Activated CD4-positive, alpha-beta T cell treated with anti-CD3 and anti-CD28 coated beads for 24 hours (primary cell): ENCODE results near the gene CBFA2T3.
A peak's percentile ranks its signal among the peaks of the same experiment; 100 is the strongest.
"Not testable (repeated sequence)": the region's sequence is repeated elsewhere in the genome, so short reads cannot be mapped to it uniquely, and the experiment has no call there.

ENCODE experiments used
- DNase-seq, 2 donors: peaks; one replicate each; pipeline ENCODE4 v3.0.0-alpha.2; 2020; ENCODE audit warnings: low read depth in 2 of 2

Gene CBFA2T3

DNA sequence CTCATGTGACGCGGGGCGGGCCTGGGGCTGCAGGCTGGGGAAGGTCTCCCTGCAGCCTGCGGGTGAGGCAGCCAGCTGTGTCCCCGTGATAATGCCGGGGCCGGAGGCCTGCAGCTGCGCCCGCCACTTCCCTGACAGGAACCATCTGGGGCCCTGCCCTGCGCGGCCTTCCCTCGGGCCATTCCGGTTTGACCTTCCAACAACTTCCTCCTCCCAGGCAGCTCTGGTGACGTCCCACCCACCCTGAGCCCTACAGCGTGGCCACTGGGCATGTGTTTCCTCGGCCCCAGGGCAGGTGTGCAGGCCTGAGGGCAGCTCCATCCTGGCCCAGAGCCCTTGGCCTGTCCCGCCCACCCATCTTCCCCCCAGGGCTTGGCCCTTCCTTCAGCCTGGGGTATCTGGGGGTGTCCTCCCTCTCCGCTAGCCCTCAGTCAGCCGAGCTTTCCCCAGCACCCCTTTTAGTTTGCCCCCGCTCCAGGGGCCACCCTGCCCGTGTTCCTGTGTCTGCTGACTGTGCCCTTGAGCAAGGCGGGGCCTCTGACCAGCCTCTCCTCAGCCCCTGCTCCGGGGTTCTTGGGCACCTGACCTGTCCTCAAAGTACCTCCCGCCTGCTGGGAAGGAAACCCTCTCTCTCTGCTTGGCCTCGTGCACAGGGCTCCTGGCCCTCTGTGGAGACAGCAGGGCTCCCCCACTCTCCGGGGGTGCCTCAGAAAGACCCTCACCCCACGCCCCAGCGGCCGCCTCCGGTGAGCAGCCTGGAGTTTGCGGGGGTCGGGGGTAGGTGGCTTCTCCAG is at the start of gene CBFA2T3:
CBFA2T3 (minus strand) TSS at position 190 of the 794 bp plus-strand sequence. CDS start 400 bp downstream, outside the sequence.
- DNase-seq, result no peak

DNA sequence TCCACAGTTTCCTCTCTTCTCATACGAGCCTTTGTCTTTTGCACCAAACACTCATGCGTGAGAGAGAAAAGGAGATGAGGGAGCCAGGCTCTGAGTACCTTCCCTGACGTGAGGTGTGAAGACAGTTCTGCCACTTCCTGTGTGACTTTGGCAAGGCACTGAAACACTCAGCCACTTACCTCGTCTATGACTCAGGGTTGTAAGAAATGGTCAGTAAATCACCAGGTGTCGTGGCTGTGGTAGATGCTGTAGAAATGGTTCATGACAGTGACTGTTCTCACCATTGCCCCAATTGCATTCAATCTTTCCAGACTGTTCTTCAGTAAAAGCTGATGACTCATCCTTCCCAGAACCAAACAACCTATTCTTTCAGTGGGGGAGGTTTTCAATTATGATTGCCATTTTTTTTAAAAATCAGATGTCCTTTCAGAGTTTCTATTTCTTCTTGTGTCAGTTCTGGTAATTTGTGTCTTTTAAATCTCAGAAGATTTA is 49.2 kb upstream of the CBFA2T3 start:
- DNase-seq, result peak; percentile 22 to 33

DNA sequence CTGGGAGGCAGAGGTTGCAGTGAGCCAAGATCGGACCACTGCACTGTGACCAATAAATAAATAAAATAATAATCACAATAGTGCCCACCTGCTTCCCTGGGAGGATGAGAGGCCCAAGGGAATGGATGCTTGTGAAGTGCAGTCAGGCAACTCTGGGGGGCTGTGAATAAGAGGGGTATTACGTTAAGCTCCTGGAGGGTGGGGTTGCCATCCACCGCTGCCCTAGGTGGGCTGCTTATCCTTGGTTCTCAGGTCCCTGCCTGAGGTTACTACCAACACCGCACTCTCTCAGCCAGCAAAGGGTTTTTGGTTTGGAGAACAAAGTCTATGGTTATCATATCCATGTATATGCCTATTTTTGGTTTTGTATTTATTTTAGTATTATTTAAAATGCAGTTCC is 48.6 kb upstream of the CBFA2T3 start:
- DNase-seq, result no peak

DNA sequence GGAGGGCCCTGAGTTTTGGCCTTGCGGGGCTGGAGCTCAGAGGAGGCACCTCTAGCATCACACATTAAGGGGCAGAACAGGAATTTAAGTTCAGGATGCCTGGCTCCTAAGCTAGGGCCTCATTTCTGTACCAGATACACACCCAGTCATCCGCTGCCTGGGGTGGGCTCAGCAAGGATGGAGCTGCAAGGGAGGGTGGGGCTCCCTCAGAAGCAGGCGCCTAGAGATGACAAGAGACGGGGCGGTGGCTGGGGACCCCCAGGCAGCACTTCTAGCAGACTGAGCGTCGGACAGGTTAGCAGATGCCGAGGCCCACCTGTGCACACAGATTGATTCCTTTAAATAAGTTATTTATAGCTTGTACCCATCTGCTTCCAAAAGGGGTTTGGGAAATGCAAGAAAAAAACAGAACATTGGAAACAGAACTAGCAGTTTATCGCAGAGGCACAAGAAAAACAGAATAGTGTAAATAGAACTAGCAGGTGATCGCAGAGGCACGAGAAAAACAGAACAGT is 47.6 kb upstream of the CBFA2T3 start:
- no peak for DNase-seq

DNA sequence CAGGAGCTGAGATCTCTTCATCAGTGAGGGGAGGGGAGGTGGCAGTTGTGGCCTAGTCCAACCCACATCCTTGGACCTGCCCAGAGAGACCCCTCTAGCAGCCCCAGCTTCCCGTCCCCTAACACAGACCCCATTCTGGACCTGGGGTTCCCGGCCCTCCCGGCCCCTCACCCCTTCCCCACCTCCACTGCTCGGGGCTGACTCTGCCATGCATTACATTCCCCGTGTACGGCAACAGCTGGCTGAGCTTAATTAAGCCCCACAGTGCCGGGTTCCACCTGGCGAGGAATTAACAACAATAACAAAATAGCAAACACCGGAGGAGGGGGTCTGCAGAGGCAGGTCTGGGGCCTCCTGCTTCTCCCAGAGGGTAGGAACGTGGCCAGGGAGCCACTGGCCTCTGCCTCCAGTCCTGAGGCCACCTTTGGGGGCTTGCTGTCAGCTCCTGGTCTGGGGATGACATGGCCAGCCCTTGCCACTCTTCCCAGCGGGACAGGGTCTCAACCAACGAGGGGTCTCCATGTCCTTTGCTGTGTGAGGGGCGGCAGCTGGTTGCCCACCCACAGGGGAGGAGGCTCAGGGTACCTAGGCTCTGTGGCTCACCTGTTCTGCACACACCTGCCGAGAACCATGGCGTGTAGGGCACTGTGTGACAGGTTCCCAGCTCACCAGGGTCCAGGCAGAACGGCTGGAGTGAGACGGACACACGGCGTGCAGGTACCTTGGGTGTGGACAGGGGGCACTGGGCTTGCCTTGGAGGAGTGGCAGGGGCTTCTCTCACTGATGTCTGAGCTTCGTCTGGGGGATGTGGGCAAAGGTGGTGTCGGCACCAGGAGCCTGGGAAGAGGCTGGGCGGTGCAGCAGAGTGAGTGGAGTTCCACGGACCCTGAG is 46.9 kb upstream of the CBFA2T3 start:
- no peak for DNase-seq

DNA sequence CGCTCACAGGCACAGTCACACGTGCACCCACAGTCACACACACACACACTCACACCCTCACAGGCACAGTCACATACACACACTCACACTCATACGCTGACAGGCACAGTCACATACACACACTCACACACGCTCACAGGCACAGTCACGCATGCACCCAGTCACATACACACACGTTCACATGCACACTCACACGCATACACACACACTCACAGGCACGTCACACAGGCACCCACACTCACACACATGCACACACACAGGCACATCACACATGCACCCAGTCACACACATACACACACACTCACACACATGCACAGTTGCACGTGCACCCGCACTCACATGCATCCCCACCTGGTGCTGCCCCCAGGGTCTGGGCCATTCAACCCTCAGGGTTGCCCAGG is 46.1 kb upstream of the CBFA2T3 start:
- no peak for DNase-seq

DNA sequence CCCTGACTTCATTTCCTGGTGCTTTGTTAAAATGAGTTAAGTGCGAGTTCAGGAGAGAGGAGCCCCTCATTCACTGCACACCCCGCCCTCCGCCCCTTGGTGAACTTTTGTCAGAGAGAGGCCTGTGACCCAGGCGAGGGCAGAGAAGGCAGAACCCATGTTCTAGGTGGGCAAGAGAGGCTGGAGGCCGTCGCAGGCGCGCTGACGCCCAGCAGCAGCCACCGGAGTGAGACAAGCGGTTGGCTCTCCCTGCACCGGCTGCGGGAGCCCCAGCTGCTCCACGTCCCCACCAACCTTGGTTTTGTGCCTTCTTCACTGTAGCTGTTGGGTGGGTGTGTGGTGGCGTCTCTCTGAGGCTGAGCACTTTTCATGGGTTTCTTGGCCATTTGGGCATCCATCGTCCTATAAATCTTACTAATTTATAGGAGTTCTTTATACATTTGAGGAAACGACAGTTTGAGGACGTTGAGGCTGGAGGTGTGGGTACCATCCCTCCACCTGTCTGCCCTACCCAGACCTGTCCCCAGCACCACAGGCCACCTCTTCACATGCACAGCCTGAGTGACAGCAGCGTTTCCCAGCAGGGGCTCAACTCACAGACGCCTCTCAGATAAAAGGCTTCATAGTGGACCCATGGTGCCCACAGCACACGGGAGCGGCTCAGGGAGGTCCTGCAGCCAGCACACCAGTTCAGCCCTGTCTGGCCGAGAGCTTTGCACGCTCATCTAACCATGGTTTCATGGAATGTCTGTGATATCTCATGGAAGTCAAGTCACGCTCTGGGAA is 45.2 kb upstream of the CBFA2T3 start:
- DNase-seq, result no peak

DNA sequence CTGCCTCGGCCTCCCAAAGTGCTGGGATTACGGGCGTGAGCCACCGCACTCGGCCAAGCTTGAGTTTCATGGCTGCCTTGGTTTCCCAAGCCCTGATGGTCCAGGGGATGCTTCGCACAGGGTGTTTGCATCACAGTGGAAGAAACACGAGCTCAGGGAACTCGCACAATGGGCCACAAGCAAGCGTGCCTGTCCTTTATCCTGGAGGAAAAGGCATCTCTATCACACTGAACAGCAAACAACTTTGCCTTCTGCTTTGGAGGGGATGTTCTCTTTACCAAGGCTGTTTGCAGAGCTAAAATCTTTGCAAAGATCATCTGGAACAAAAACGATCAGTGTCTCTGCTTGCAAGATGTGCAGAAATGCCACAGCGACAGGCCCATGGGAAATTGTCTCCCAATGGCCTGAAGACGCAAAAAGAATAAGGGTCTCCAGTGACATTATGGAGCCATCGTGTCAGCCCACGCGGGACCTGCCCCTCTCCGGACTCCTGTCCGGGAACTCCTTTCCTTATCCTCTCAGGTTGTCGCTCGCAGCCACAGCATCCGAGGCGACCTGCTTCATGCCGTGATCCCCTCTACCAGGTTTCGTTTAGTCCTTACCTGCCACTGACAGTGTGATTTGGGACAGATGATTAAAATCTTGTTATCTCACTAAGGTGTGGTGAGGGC is 44.1 kb upstream of the CBFA2T3 start:
- no peak for DNase-seq

DNA sequence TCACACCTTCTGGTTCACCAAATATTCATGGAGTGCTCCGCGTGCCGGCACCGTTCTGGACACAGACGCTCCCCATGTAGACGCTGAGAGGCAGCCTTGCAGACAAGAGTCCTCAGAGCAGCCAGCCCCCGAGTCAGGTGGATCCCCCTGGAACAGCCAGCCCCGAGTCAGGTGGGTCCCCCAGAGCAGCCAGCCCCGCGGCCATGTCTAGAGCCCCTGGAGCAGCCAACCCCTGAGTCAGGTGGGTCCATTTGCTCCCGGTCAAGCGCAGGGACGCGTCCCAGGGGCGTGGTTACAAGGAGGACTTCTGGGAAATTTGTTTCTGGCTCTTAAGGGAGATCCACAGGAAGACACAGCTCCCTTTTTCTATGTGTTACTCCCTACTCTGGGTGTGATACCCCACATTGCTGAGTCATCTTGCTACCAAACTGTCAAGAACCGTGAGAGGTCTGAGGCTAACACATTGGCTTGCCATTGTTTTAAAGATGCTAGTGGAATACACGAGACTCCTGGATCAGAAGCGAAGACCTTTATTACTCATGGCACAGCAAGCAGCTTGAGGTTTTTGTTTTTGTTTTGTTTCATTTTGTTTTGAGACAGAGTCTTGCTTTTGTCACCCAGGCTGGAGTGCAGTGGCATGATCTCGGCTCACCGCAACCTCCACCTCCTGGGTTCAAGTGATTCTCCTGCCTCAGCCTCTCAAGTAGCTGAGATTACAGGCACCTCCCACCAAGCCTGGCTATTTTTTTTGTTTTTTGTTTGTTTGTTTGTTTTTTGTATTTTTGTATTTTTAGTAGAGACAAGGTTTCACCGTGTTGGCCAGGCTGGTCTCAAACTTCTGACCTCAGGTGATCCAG is 43.3 kb upstream of the CBFA2T3 start:
- no peak for DNase-seq

DNA sequence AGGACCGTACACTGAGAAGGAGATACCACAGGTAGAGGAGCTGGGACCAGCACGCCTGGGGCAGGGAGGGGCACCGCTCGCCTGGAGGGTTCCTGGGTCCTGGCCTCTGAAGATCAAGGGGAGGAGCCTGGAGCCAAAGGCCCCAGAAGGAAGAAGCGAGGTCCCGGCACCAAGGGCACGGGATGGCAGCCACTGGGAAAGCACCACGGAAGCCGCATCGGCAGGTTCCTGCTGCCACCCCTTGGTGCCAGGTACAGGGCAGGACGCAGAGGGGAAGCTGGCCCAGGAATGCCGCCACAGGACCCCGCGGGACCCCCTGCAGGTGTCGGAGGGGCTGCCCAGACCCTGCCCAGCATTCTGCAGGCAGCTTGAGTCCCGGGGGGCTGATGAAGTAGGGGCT is 42.5 kb upstream of the CBFA2T3 start:
- DNase-seq, result no peak

DNA sequence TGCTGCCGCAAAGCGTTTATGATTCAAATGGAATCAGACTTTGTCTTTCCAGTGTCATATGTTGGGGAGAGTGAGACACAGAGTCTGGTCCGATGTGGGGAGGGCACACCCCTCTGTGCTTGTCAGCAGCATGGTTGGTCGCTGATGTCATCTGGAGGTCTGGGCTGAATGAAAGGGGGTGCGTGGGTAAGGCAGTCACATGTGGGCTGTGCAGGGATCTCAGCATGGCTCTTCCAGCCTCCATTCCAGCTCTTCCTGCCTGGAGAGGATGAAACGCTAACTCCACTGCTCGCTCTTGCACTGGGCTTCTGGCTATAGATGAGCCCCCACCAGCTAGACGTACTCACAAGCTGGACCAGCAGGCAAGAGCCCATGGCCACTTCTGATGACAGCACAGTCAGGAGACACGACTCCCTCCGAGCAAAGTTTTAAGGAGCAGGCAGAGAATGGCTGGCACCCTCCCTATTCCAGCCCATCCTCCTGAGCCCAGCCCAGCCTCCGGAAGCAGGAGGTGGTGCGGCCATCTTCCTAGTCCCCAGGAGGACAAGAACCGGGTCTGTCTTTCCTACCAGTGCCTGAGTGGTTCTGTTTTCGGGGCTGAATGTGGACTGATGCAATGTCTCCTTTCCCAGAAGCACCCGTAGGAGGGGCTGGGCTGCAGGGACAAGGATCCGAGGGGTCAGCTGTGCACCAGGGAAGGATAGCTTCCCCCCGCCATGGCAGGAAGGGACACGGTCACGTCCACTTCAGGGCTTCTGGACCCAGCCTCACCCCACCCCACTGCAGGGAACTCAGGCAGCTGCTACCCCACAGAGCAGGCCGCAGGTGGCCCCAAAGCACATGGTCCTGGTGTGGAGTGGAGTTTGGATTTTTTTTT is 41.5 kb upstream of the CBFA2T3 start:
- DNase-seq, result no peak

DNA sequence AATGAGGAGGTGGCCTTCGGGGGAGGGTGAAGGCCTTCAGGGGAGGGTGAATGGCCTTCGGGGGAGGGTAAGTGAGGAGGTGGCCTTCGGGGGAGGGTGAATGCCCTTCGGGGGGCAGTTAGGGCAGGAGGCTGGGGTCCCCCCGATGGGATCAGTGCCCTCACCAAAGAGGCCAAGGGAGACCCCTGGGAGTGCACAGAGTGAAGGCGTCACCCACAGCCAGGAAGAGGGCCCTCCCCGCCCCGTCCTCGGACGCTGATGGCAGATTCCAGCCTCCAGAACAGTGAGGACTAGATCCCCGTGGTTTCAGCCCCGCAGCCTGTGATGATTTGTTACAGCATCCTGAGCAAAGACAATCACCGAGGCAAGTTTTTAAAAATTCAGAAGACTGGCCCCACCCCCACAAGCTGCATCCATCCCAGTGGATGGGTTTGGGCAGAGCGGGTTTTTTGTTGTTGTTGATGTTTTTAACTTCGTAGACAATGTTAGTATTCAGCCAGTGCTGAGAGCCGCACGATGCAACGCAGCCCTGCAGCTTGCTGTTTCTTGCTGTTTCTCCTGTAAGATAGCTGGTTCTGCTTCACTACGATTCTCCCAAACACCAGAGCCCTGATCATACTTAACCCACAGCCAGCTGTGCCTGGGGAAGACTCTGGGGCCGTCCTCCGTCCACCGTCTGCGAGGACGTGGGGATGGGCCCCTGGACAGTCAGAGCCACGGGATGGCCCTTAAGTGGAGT is 40.7 kb upstream of the CBFA2T3 start:
- DNase-seq, result no peak

DNA sequence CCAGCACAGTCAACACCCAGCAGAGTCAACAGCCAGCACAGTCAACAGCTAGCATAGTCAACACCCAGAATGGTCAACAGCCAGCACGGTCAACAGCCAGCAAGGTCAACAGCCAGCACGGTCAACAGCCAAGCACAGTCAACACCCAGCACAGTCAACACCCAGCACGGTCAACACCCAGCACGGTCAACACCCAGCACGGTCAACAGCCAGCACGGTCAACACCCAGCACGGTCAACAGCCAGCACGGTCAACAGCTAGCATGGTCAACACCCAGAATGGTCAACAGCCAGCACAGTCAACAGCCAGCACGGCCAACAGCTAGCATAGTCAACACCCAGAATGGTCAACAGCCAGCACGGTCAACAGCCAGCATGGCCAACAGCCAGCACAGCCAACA is 39.6 kb upstream of the CBFA2T3 start:
- not testable (repeated sequence) for DNase-seq

DNA sequence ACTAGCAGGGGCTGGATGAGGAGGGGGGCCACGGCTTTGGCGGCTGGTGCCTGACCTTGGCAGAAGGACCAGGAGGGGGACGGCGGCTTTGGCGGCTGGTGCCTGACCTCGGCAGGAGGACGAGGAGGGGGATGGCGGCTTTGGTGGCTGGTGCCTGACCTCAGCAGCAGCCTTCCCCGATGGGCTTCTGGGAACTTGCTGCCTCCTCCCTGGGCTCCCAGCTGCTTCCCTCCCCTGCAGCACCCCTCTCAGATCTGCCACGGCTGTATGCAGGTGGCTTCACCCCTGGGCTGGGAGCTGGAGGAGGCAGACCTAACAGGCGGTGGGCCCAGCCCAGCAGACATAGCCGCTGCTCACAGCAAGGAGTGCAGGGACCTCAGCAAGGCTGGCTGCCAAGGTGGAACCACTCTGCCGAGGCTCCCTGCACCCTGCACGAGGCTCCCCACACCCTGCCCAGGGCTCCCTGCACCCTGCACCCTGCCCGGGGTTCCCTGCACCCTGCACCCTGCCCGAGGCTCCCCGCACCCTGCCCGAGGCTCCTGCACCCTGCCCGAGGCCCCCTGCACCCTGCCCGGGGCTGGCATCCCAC is 38.4 kb upstream of the CBFA2T3 start:
- no peak for DNase-seq

DNA sequence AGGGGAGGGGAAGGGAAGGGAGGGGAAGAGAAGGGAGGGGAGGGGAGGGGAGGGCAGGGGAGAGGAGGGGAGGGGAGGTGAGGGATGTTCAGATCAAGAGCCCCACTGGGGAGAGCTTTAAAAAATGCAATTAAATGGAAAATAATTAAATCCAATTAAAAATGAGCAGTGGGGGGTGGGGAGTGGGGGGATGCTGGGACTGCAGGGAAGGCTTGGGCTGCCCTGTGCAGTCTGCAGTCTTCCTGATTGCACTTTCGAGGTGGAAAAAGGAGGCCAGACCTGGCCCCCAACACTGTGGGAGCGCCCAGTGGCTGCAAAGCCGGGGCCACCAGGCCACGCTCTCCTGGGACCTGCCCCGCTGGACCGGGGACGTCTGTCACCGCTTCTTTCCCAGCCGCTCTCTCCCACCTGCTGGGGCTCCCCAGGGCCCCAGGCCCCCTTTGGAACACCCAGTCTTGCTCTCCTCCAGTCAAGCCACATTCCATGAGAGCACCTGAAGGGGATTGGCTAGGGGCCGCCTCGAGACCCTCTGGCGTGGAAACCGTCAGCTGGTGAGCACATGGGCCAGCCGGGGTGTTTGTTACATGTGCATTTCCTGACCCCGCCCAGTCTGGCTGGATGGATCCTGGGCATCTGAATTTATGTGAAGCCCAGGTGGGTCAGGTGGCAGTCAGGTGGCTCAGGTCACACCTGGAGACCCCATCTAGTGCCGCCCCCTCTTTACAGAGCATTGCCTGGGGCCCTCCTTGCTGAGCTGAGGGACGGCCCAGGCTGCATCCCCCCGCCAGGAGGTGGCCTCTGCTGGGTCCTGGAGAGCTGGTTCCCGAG is 37.6 kb upstream of the CBFA2T3 start:
- DNase-seq, result no peak

DNA sequence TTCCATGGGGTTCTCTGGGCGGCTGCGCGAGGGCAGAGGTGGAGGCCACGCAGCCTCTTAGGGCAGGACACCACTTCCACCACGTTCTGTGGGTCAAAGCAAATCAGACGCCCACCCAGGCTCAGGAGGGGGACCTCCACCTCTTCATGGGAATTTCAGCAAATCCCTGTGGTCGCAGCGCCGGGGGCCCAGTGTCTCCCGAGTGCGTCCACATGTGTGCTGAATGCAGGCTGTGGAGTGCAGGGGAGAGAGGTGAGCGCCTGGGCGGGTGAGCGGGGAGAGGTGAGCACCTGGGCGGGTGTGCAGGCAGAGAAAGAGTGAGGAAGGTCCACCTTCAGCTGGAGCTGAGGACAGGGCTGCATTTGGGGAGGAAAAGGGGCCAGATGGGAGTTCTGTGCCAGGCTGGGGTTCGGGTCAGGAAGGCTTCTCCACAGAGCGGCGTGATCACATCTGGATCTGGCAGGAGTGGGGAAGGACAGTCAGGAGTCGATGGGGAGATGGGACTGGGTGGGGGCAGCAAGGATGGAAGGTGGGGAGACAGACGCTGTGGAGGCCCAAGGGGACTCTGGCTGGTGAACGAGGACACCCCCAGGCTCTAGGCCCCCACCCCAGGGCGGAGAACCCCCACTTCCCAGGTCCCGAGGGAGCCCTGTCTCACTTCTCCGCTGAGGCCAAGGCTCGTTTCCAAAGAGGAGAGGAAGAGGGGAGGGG is 36.8 kb upstream of the CBFA2T3 start:
- DNase-seq, result no peak

DNA sequence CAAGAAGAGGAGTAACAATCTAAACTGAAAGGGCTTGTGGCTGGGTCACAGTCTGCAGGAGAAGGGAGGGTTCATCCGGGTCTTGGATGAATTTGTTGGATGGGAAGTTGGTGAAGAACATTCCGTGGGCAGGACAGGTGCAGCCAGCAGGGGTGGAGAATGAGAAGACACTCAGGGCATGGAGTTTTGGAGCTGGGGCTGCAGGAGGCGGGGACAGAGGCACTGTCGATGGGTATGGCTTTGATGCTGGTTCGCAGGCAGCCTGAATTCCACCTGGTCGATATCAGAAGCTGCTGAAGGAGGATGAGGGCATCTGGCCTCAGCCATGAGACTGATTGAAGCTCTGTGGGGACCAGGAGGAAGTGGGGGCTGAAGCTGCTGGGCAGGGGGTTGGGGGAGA is 36.1 kb upstream of the CBFA2T3 start:
- no peak for DNase-seq
